Parathyroid adenoma (tissue), 2 donors: Measurements from ENCODE around the gene BIRC7.

Source experiments
- H2AFZ ChIP-seq: fragments of 300-600 bp; sonication (generic); one replicate; pipeline ENCODE4 v1.7.0; 2017; ENCODE audit warnings: antibody characterized with exemption, mild to moderate bottlenecking
- H3K27ac ChIP-seq: fragments of 300-600 bp; sonication (generic); one replicate; pipeline ENCODE4 v1.7.0; 2017
- H3K27me3 ChIP-seq: fragments of 300-600 bp; sonication (generic); one replicate; pipeline ENCODE4 v1.7.0; 2017; ENCODE audit warnings: low read length; ENCODE audit not compliant: control insufficient read depth, insufficient read depth
- H3K36me3 ChIP-seq: fragments of 300-600 bp; sonication (generic); one replicate; pipeline ENCODE4 v1.7.0; 2017; ENCODE audit warnings: low read length; ENCODE audit not compliant: control insufficient read depth, insufficient read depth
- H3K4me1 ChIP-seq: fragments of 300-600 bp; sonication (generic); one replicate; pipeline ENCODE4 v1.7.0; 2017; ENCODE audit warnings: control low read depth
- H3K4me2 ChIP-seq: fragments of 300-600 bp; sonication (generic); one replicate; pipeline ENCODE4 v1.7.0; 2017; ENCODE audit warnings: low read length
- H3K4me3 ChIP-seq: fragments of 300-600 bp; sonication (generic); one replicate; pipeline ENCODE4 v1.7.0; 2017; ENCODE audit warnings: low read depth, low read length
- H3K79me2 ChIP-seq: fragments of 300-600 bp; sonication (generic); one replicate; pipeline ENCODE4 v1.7.0; 2017; ENCODE audit warnings: control low read depth
- H3K9ac ChIP-seq: fragments of 300-600 bp; sonication (generic); one replicate; pipeline ENCODE4 v1.7.0; 2017; ENCODE audit warnings: mild to moderate bottlenecking
- H3K9me3 ChIP-seq: fragments of 300-600 bp; sonication (generic); one replicate; pipeline ENCODE4 v1.7.0; 2017; ENCODE audit warnings: low read length; ENCODE audit not compliant: control insufficient read depth
- CTCF ChIP-seq: fragments of 300-600 bp; sonication (generic); IDR thresholded peaks from one replicate; pipeline ENCODE4 v1.7.0; 2017; ENCODE audit warnings: antibody characterized with exemption, mild to moderate bottlenecking
- donor health status: primary hyperparathyroidism.

The BIRC7 gene

GRCh38 chr20:63196768-63197470 is 38.8 kb upstream of the BIRC7 start:
- no peak overlapping the region for H3K4me2 ChIP-seq
- TF ChIP-seq CTCF: no peak
- no peak overlapping the region for H2AFZ ChIP-seq
- H3K27ac ChIP-seq: no peak overlapping the region
- H3K9ac ChIP-seq: no peak overlapping the region
- no peak overlapping the region for H3K4me3 ChIP-seq
- no peaks in the 10 kb centered on the region for H3K9me3 ChIP-seq
- H3K4me1 ChIP-seq: peaks cover 5% of the 10 kb centered on the region
- no peaks in the 10 kb centered on the region for H3K36me3 ChIP-seq
- H3K79me2 ChIP-seq: peaks cover 23% of the 10 kb centered on the region
- no peaks in the 10 kb centered on the region for H3K27me3 ChIP-seq

- no peak overlapping the region for H3K4me2 ChIP-seq
- no peak for TF ChIP-seq CTCF
- no peak overlapping the region for H3K4me3 ChIP-seq
- H3K9ac ChIP-seq: no peak overlapping the region
- H3K27ac ChIP-seq: no peak overlapping the region
- no peak overlapping the region for H2AFZ ChIP-seq
- H3K36me3 ChIP-seq: no peaks in the 10 kb centered on the region
- no peaks in the 10 kb centered on the region for H3K9me3 ChIP-seq
- H3K4me1 ChIP-seq: peaks cover 5% of the 10 kb centered on the region
- no peaks in the 10 kb centered on the region for H3K27me3 ChIP-seq
- peaks cover 36% of the 10 kb centered on the region for H3K79me2 ChIP-seq
Observed at GRCh38 chr20:63198606-63199005, 37.1 kb upstream of the BIRC7 start.

- no peak overlapping the region for H3K9ac ChIP-seq
- H3K36me3 ChIP-seq: no peaks in the 10 kb centered on the region
- peaks cover 54% of the 10 kb centered on the region for H3K79me2 ChIP-seq
- H3K4me2 ChIP-seq: no peak overlapping the region
- no peaks in the 10 kb centered on the region for H3K9me3 ChIP-seq
- H3K4me1 ChIP-seq: peaks cover 5% of the 10 kb centered on the region
- TF ChIP-seq CTCF: no peak
- H3K27ac ChIP-seq: no peak overlapping the region
- H2AFZ ChIP-seq: no peak overlapping the region
- no peaks in the 10 kb centered on the region for H3K27me3 ChIP-seq
- no peak overlapping the region for H3K4me3 ChIP-seq
Observed at GRCh38 chr20:63202021-63202420, 33.7 kb upstream of the BIRC7 start.

GRCh38 chr20:63202811-63203526 is 32.7 kb upstream of the BIRC7 start:
- Histone ChIP-seq H3K79me2 (peaks cover 57% of the 10 kb centered on the region), H3K27me3 (no peaks in the 10 kb centered on the region), H3K9me3 (no peaks in the 10 kb centered on the region), H3K4me1 (peaks cover 5% of the 10 kb centered on the region), H3K4me2 (no peak overlapping the region), H2AFZ (no peak overlapping the region), H3K27ac (no peak overlapping the region), H3K4me3 (no peak overlapping the region), H3K36me3 (no peaks in the 10 kb centered on the region), H3K9ac (no peak overlapping the region)
- TF ChIP-seq CTCF: no peak
